Stimulated activated CD8-positive, alpha-beta memory T cell treated with anti-CD3 and anti-CD28 coated beads, Interleukin-4, amount 100 ng/mL, for 24 hours (primary cell): Measurements from ENCODE around the gene TRIM69.
"Not testable (repeated sequence)": the region's sequence is repeated elsewhere in the genome, so short reads cannot be mapped to it uniquely, and the experiment has no call there.

Experiments
- DNase-seq: peaks from one replicate; pipeline ENCODE4 v3.0.0-alpha.2; 2020; ENCODE audit warnings: low read depth

TRIM69 gene, protein sequence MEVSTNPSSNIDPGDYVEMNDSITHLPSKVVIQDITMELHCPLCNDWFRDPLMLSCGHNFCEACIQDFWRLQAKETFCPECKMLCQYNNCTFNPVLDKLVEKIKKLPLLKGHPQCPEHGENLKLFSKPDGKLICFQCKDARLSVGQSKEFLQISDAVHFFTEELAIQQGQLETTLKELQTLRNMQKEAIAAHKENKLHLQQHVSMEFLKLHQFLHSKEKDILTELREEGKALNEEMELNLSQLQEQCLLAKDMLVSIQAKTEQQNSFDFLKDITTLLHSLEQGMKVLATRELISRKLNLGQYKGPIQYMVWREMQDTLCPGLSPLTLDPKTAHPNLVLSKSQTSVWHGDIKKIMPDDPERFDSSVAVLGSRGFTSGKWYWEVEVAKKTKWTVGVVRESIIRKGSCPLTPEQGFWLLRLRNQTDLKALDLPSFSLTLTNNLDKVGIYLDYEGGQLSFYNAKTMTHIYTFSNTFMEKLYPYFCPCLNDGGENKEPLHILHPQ

GRCh38 chr15:44736181-44736765, at the start of gene TRIM69:
TRIM69 (plus strand) TSS chr15:44736528; CDS start chr15:44736705, 177 bp downstream.
- DNase-seq = no peak

DNA sequence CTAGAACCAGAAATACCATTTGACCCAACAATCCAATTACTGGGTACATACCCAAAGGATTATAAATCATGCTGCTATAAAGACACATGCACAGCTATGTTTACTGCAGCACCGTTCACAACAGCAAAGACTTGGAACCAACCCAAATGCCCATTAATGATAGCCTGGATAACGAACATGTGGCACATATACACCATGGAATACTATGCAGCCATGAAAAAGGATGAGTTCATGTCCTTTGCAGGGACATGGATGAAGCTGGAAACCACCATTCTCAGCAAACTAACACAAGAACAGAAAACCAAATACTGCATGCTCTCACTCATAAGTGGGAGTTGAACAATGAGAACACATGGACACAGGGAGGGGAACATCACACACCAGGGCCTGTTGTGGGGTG, 47.0 kb upstream of the TRIM69 start:
- not testable (repeated sequence) for DNase-seq

- DNase-seq = not testable (repeated sequence)
These were observed 46.1 kb upstream of the TRIM69 start for GRCh38 chr15:44690245-44690644.

- DNase-seq = no peak
These were observed 43.7 kb upstream of the TRIM69 start for GRCh38 chr15:44692659-44693058.

DNA sequence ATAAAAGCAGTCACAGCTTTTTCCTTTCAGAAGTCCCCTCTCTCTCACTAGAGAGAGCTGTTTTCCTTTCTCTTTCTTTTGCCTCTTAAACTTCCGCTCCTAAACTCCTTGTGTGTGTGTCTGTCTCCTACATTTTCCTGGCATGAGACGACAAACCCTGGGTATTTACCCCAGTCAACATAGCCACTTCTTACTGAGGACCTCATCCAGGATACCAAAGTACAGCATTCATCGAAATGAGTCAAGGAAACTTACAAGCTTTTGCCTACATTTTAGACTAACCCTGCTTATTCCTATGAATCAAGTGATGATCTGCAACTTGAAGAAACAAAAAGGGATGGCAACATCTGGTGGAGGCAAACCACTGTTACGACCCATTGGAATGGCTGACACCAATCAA, 41.9 kb upstream of the TRIM69 start:
- no peak for DNase-seq

- DNase-seq = no peak
These were observed 41.0 kb upstream of the TRIM69 start for GRCh38 chr15:44695294-44695693.

- no peak for DNase-seq
These were observed 39.3 kb upstream of the TRIM69 start for GRCh38 chr15:44697014-44697413.

DNA sequence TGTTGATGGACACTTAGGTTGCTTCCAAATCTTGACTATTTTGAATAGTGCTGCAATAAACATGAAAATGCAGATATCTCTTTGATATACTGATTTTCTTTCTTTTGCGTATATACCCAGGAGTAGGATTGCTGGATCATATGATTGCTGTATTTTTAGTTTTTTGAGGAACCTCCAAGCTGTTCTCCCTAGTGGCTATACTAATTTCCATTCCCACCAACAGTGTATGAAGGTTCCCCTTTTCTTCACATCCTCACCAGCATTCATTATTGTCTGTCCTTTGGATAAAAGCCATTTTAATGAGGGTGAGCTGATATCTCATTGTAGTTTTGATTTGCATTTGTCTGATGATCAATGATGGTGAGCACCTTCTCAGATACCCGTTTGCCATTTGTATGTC, 37.7 kb upstream of the TRIM69 start:
- no peak for DNase-seq

DNA sequence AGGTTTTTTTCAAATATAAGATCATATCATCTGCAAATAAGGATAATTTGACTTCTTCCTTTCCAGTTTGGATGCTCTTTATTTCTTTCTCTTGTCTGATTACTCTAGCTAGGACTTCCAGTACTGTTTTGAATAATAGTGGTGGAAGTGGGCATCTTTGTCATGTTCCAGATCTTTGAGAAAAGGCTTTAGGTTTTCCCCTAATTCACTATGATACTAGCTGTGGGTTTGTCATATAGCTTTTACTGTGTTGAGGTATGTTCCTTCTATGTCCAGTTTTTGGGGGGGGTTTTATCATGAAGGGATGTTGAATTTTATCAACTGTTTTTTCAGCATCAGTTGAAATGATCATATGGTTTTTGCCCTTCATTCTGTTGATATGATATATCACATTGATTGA, 35.7 kb upstream of the TRIM69 start:
- DNase-seq = not testable (repeated sequence)

GRCh38 chr15:44705986-44706385, 30.3 kb upstream of the TRIM69 start:
- no peak for DNase-seq

GRCh38 chr15:44706401-44706800, 29.9 kb upstream of the TRIM69 start:
- no peak for DNase-seq

DNA sequence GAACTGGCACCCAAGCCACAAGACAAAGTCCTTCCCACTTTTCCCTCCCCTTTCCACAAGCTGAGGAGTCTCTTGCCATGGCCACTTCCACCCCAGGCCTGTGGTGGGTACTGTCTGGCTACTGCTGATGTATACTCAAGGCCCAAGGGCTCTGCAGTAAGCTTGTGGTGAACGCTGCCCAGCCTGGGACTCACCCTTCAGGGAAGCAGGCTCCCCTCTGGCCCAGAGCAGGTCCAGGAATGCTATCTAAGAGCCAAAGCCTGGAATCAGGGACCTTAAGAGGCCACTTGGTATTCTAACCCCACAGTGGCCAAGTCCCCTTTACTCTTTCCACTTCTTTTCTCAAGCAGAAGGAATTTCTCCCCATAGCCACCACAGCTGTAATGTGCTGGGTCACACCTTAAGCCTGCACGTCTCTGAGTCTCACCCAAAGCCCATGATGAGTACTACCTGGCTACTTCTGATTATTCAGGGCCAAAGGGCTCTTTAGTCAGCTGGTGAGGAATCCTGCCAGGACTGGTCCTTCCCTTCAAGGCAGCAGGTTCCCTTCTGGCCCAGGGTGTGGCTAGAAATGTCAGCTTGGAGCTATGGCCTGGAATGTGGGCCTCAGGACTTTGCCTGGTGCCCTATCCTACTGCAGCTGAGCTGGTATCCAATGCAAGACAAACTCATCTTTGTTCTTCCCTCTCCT, 29.2 kb upstream of the TRIM69 start:
- no peak for DNase-seq

- DNase-seq = no peak
These were observed 25.9 kb upstream of the TRIM69 start for GRCh38 chr15:44710236-44711095.

- peak; percentile 83 for DNase-seq
These were observed 25.1 kb upstream of the TRIM69 start, which contains the start of the genes B2M and PATL2 for GRCh38 chr15:44711096-44711742. B2M (plus strand) TSS chr15:44711517; CDS start chr15:44711547, 30 bp downstream. PATL2 (minus strand) TSS chr15:44711323; CDS start chr15:44676490, 34,833 bp downstream.

- DNase-seq = peak; percentile 42
These were observed 24.5 kb upstream of the TRIM69 start for GRCh38 chr15:44711743-44712345.

DNA sequence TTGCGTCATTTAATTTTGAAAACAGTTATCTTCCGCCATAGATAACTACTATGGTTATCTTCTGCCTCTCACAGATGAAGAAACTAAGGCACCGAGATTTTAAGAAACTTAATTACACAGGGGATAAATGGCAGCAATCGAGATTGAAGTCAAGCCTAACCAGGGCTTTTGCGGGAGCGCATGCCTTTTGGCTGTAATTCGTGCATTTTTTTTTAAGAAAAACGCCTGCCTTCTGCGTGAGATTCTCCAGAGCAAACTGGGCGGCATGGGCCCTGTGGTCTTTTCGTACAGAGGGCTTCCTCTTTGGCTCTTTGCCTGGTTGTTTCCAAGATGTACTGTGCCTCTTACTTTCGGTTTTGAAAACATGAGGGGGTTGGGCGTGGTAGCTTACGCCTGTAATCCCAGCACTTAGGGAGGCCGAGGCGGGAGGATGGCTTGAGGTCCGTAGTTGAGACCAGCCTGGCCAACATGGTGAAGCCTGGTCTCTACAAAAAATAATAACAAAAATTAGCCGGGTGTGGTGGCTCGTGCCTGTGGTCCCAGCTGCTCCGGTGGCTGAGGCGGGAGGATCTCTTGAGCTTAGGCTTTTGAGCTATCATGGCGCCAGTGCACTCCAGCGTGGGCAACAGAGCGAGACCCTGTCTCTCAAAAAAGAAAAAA, 23.9 kb upstream of the TRIM69 start:
- peak; percentile 38 for DNase-seq

- no peak for DNase-seq
These were observed 23.0 kb upstream of the TRIM69 start for GRCh38 chr15:44713006-44713966.

GRCh38 chr15:44715142-44715796, 21.1 kb upstream of the TRIM69 start:
- DNase-seq = no peak
